IPS DF 19.7 (cell line): ENCODE data around the gene TMEM240.
"Not testable (repeated sequence)": the region's sequence is repeated elsewhere in the genome, so short reads cannot be mapped to it uniquely, and the experiment has no call there.

ENCODE experiments used
- DNase-seq: peaks from one replicate; pipeline ENCODE4 v3.0.0-alpha.2; 2013; ENCODE audit warnings: low read depth, low spot score

The TMEM240 gene

GRCh38 chr1:1495461-1495975 is 44.9 kb downstream of the TMEM240 start:
- not testable (repeated sequence) for DNase-seq

GRCh38 chr1:1494311-1494710 is 46.1 kb downstream of the TMEM240 start:
- not testable (repeated sequence) for DNase-seq

DNA sequence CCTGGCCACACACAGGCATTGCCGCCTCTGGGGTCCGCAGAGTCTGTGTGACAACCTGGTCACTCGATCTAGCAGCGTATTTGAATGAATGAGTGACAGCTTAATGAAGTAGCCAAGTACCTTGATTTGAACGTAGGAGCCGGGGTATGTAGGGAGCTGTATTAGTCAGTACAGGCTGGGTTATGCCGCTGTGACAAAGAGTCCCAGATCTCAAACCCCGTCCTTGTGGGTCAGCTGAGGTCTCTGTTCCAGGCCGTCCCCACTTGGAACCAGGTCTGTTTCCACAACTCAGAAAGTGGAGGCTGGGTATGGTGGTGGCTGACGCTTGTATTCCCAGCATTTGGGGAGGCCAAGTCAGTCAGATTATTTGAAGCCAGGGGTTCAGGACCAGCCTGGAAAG is 48.8 kb downstream of the TMEM240 start:
- no peak for DNase-seq

- DNase-seq = no peak
These were observed 49.7 kb downstream of the TMEM240 start for GRCh38 chr1:1490633-1491230.

- DNase-seq = no peak
These were observed 50.6 kb downstream of the TMEM240 start for GRCh38 chr1:1489861-1490260.

- no peak for DNase-seq
These were observed 51.2 kb downstream of the TMEM240 start for GRCh38 chr1:1489231-1489630.

DNA sequence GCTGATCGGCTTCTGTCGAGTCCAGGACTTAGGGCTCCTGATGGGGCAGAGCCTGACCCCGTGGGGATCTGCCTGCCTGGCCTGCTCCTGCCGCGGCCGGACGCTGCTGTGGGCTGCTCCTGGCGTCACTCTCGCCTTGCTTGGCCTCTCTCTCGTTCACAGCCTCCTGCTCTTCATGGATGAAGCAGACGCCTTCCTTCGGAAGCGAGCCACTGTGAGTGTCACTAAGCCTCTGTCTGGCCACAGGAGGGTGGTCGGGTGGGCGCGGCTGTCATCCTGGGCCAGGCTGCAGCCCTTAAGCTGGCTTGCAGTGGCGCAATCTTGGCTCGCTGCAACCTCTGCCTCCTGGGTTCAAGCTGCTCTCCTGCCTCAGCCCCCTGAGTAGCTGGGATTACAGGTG is 52.7 kb downstream of the TMEM240 start:
- no peak for DNase-seq

GRCh38 chr1:1485755-1486317 is 54.6 kb downstream of the TMEM240 start:
- DNase-seq = not testable (repeated sequence)

GRCh38 chr1:1484976-1485750 is 55.3 kb downstream of the TMEM240 start:
- DNase-seq = not testable (repeated sequence)
